T-helper 1 cell treated with Interleukin-12 subunit alpha and Interleukin-12 subunit beta and Interleukin-4 antibody, amounts not matched to agents 30 ng/mL and 1 ng/mL, for 36 hours (primary cell): Measurements from ENCODE around the gene FBL. TPM values are rescaled to one million over a fixed set of nuclear protein-coding genes. Genes with fewer than 3 reads are reported as not detected.
"Not testable (repeated sequence)": the region's sequence is repeated elsewhere in the genome, so short reads cannot be mapped to it uniquely, and the experiment has no call there.

ENCODE experiments used
- intact Hi-C: fragments of 100-400 bp; cut with micrococcal nuclease; formaldehyde crosslinking; loops from one replicate; pipeline ENCODE4 v1.15.1; 2024
- total RNA-seq: library from RNA; stranded (reverse); gene quantifications from 2 replicates; pipeline ENCODE4 v1.2.3, GENCODE V29; 2022

The FBL gene
- total RNA-seq, 1 donor from 2014 or later: 292 TPM

- intact Hi-C loops: no loop called here
Observed at GRCh38 chr19:39826311-39826945, 19.8 kb downstream of the FBL start.

GRCh38 chr19:39825531-39826076 lies 20.6 kb downstream of the FBL start:
- intact Hi-C loops: loop anchor here (2.0 kb wide), 1 partner anchor 145 kb away; the partner anchor contains the start of gene PSMC4

GRCh38 chr19:39825093-39825463 lies 21.1 kb downstream of the FBL start:
- intact Hi-C loops: loop anchor here (2.0 kb wide), 1 partner anchor 146 kb away; the partner anchor contains the start of gene PSMC4

- intact Hi-C loops: loop anchor here (1.0 to 5.0 kb wide), 8 partner anchors 9 to 379 kb away; partner anchors contain the start of genes FBL, PSMC4, SUPT5H and ZNF546
Observed at GRCh38 chr19:39824143-39825092, 21.8 kb downstream of the FBL start.

GRCh38 chr19:39823686-39824085 lies 22.5 kb downstream of the FBL start:
- intact Hi-C loops: loop anchor here (1.0 to 5.0 kb wide), 8 partner anchors 10 to 378 kb away; partner anchors contain the start of genes FBL, PSMC4, SUPT5H and ZNF546

- intact Hi-C loops: loop anchor here (5.0 kb wide), 1 partner anchor 143 kb away; no protein-coding TSS in a partner anchor
Observed at GRCh38 chr19:39820696-39821095, 25.5 kb downstream of the FBL start.

GRCh38 chr19:39819786-39820185 lies 26.4 kb downstream of the FBL start:
- intact Hi-C loops: loop anchor here (5.0 kb wide), 1 partner anchor 142 kb away; no protein-coding TSS in a partner anchor

GRCh38 chr19:39818626-39819097 lies 27.5 kb downstream of the FBL start:
- intact Hi-C loops: no loop called here

- intact Hi-C loops: no loop called here
Observed at GRCh38 chr19:39817888-39818561, 28.2 kb downstream of the FBL start.

GRCh38 chr19:39816287-39817048 lies 29.7 kb downstream of the FBL start:
- intact Hi-C loops: no loop called here

- intact Hi-C loops: no loop called here
Observed at GRCh38 chr19:39814595-39814994, 31.6 kb downstream of the FBL start.

- intact Hi-C loops: not testable (repeated sequence)
Observed at GRCh38 chr19:39814111-39814510, 32.1 kb downstream of the FBL start.

- intact Hi-C loops: no loop called here
Observed at GRCh38 chr19:39813264-39813993, 32.8 kb downstream of the FBL start.

GRCh38 chr19:39811064-39811463 lies 35.1 kb downstream of the FBL start:
- intact Hi-C loops: no loop called here

GRCh38 chr19:39810424-39810823 lies 35.8 kb downstream of the FBL start:
- intact Hi-C loops: no loop called here

- intact Hi-C loops: no loop called here
Observed at GRCh38 chr19:39809368-39809767, 36.8 kb downstream of the FBL start.

- intact Hi-C loops: not testable (repeated sequence)
Observed at GRCh38 chr19:39808688-39809087, 37.5 kb downstream of the FBL start.

GRCh38 chr19:39807846-39808364 lies 38.3 kb downstream of the FBL start:
- intact Hi-C loops: no loop called here

- intact Hi-C loops: no loop called here
Observed at GRCh38 chr19:39805104-39805503, 41.1 kb downstream of the FBL start.
